Measurements from ENCODE around the gene RPGR. TPM values are rescaled to one million over a fixed set of nuclear protein-coding genes. Genes with fewer than 3 reads are reported as not detected.

Gene RPGR, protein sequence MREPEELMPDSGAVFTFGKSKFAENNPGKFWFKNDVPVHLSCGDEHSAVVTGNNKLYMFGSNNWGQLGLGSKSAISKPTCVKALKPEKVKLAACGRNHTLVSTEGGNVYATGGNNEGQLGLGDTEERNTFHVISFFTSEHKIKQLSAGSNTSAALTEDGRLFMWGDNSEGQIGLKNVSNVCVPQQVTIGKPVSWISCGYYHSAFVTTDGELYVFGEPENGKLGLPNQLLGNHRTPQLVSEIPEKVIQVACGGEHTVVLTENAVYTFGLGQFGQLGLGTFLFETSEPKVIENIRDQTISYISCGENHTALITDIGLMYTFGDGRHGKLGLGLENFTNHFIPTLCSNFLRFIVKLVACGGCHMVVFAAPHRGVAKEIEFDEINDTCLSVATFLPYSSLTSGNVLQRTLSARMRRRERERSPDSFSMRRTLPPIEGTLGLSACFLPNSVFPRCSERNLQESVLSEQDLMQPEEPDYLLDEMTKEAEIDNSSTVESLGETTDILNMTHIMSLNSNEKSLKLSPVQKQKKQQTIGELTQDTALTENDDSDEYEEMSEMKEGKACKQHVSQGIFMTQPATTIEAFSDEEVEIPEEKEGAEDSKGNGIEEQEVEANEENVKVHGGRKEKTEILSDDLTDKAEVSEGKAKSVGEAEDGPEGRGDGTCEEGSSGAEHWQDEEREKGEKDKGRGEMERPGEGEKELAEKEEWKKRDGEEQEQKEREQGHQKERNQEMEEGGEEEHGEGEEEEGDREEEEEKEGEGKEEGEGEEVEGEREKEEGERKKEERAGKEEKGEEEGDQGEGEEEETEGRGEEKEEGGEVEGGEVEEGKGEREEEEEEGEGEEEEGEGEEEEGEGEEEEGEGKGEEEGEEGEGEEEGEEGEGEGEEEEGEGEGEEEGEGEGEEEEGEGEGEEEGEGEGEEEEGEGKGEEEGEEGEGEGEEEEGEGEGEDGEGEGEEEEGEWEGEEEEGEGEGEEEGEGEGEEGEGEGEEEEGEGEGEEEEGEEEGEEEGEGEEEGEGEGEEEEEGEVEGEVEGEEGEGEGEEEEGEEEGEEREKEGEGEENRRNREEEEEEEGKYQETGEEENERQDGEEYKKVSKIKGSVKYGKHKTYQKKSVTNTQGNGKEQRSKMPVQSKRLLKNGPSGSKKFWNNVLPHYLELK
- total RNA-seq: 1 to 10 TPM; 5.3 to 5.9 TPM

GRCh38 chrX:38327007-38327774 is at the start of gene RPGR:
RPGR (minus strand) TSS chrX:38327509; CDS start chrX:38327367, 142 bp downstream.
- Mint-ChIP-seq H3K9me3 (no peaks in the 10 kb centered on the region), H3K27me3 (no peaks in the 10 kb centered on the region), H3K27ac (peak within 1 kb of the TSS; percentile 94), H3K4me1 (peaks cover 20% of the 10 kb centered on the region), H3K36me3 (ENCODE audit: low read depth) (no peaks in the 10 kb centered on the region), H3K4me3 (peak within 1 kb of the TSS; percentile 89)
- ChIA-PET CTCF (interaction anchor here (0.8 to 1.5 kb wide), 11 partner anchors 9 to 141 kb away, joined by 3 to 5 read pairs (median 3); no protein-coding TSS in a partner anchor), POLR2A (no interaction called here)
- peak; percentile 93 for DNase-seq

- no peaks in the 10 kb centered on the region for H3K4me1 Mint-ChIP-seq
- no peak overlapping the region for H3K4me3 Mint-ChIP-seq
- no peaks in the 10 kb centered on the region for H3K27me3 Mint-ChIP-seq
- no peak overlapping the region for H3K27ac Mint-ChIP-seq
- ChIA-PET POLR2A (no interaction called here), CTCF (no interaction called here)
- no peaks in the 10 kb centered on the region for H3K36me3 Mint-ChIP-seq (ENCODE audit: low read depth)
- H3K9me3 Mint-ChIP-seq: no peaks in the 10 kb centered on the region
- DNase-seq: no peak
Measured at GRCh38 chrX:38376747-38377146, 49.4 kb upstream of the RPGR start.

GRCh38 chrX:38375891-38376290 is 48.6 kb upstream of the RPGR start:
- DNase-seq: peak; percentile 5
- Mint-ChIP-seq H3K36me3 (ENCODE audit: low read depth) (no peaks in the 10 kb centered on the region), H3K27me3 (no peaks in the 10 kb centered on the region), H3K9me3 (no peaks in the 10 kb centered on the region), H3K4me1 (no peaks in the 10 kb centered on the region), H3K27ac (no peak overlapping the region), H3K4me3 (no peak overlapping the region)
- ChIA-PET CTCF (no interaction called here), POLR2A (no interaction called here)

DNA sequence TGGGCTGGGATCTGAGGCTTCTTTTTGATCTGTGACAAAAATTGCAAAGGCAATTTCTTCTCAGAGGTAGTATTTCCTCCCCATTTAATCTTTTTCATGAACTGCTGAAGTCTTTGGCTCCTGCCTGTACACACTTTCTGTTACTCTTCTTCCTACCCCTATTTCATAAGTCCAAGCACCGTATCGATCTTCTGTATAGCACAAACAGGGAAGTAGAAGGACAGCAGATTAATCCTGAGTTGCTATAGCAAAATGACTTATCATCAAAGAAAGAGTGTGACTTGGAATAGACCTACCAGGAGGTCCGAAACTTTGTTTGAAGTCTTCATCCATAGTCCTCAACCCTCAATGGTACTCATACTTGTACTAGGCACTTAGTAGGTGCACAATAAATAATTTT is 47.1 kb upstream of the RPGR start:
- no peak for DNase-seq
- no peaks in the 10 kb centered on the region for H3K36me3 Mint-ChIP-seq (ENCODE audit: low read depth)
- H3K27ac Mint-ChIP-seq: no peak overlapping the region
- ChIA-PET POLR2A (no interaction called here), CTCF (no interaction called here)
- H3K9me3 Mint-ChIP-seq: no peaks in the 10 kb centered on the region
- H3K27me3 Mint-ChIP-seq: no peaks in the 10 kb centered on the region
- H3K4me1 Mint-ChIP-seq: no peaks in the 10 kb centered on the region
- no peak overlapping the region for H3K4me3 Mint-ChIP-seq

DNA sequence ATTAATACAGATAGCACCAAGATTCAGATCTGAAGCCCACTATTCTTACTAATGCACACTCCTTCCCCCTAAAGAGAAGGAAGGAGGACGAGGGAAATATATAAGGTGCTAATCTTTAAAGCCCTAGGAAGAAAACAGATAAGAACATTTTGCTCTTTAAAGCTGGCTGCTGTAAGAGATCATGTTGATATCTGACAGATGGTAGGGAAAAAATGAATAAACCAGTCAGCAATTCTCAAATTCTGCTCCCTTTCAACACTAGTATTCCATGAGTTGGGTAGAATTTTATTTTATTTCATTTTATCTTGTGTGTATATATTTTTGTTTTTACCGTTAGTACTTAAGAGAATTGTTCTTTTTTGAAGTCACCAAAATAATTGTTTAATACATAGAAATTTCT is 44.3 kb upstream of the RPGR start:
- ChIA-PET CTCF (interaction anchor here (0.7 kb wide), 1 partner anchor 50 kb away, joined by 3 read pairs; no protein-coding TSS in a partner anchor), POLR2A (no interaction called here)
- H3K4me1 Mint-ChIP-seq: no peaks in the 10 kb centered on the region
- no peak overlapping the region for H3K27ac Mint-ChIP-seq
- H3K4me3 Mint-ChIP-seq: no peak overlapping the region
- no peaks in the 10 kb centered on the region for H3K9me3 Mint-ChIP-seq
- no peak for DNase-seq
- no peaks in the 10 kb centered on the region for H3K36me3 Mint-ChIP-seq (ENCODE audit: low read depth)
- H3K27me3 Mint-ChIP-seq: no peaks in the 10 kb centered on the region

GRCh38 chrX:38368774-38369173 is 41.5 kb upstream of the RPGR start:
- Mint-ChIP-seq H3K27me3 (no peaks in the 10 kb centered on the region), H3K36me3 (ENCODE audit: low read depth) (no peaks in the 10 kb centered on the region), H3K27ac (no peak overlapping the region), H3K4me3 (no peak overlapping the region), H3K4me1 (no peaks in the 10 kb centered on the region), H3K9me3 (no peaks in the 10 kb centered on the region)
- CTCF ChIA-PET: interaction anchor here (0.7 kb wide), 1 partner anchor 12 kb away, joined by 3 read pairs; no protein-coding TSS in a partner anchor
- DNase-seq: no peak
- POLR2A ChIA-PET: no interaction called here

DNA sequence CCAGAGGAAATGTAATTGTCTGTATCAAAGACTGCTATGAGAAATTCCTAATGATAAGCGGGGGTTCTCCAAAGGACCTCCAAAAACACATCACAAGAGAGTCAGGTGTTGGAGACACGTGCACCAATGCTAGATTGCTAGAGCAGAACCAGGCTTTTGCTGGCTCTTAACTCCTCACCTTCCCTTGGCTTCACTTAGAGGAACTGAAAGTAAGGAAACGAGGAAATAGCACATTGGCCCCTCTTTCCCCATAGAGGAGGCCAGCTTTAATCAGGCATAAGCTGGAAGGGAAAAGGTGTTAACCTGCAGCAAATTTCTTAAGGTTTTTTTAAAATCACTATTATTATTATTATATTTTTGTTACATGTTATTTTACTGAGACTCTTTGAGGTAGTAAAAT is 38.6 kb upstream of the RPGR start:
- H3K4me3 Mint-ChIP-seq: no peak overlapping the region
- DNase-seq: no peak
- no peak overlapping the region for H3K27ac Mint-ChIP-seq
- H3K36me3 Mint-ChIP-seq (ENCODE audit: low read depth): no peaks in the 10 kb centered on the region
- no peaks in the 10 kb centered on the region for H3K9me3 Mint-ChIP-seq
- CTCF ChIA-PET: interaction anchor here (0.7 kb wide), 1 partner anchor 694 kb away, joined by 4 read pairs; no protein-coding TSS in a partner anchor
- POLR2A ChIA-PET: no interaction called here
- no peaks in the 10 kb centered on the region for H3K4me1 Mint-ChIP-seq
- peaks cover 2% of the 10 kb centered on the region for H3K27me3 Mint-ChIP-seq

DNA sequence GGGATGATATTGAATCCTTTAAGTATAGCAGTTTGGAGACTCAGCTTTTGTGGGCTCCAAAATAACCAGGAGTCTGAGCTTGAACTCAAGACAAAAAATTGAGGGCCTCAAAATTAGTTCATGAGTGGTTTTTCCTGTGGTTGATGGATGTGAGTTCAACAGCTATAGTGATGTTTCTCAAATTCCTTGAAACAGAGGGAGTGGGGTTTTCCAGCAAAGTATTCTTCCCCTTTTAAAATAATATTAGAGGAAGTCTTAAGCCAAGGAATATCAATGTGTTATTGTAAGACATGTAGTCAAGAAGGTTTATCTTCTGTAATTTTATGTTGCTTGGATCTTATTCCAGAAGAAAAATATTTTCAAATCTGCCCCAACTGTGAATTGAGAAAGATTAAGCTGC is 35.7 kb upstream of the RPGR start:
- Mint-ChIP-seq H3K27me3 (peaks cover 2% of the 10 kb centered on the region), H3K27ac (no peak overlapping the region), H3K4me1 (no peaks in the 10 kb centered on the region), H3K4me3 (no peak overlapping the region), H3K36me3 (ENCODE audit: low read depth) (no peaks in the 10 kb centered on the region), H3K9me3 (no peaks in the 10 kb centered on the region)
- ChIA-PET CTCF (no interaction called here), POLR2A (no interaction called here)
- DNase-seq: no peak

- CTCF ChIA-PET: no interaction called here
- POLR2A ChIA-PET: no interaction called here
- Mint-ChIP-seq H3K36me3 (ENCODE audit: low read depth) (no peaks in the 10 kb centered on the region), H3K4me3 (no peak overlapping the region), H3K9me3 (no peaks in the 10 kb centered on the region), H3K4me1 (no peaks in the 10 kb centered on the region), H3K27ac (no peak overlapping the region), H3K27me3 (peaks cover 2% of the 10 kb centered on the region)
- DNase-seq: no peak
Measured at GRCh38 chrX:38357747-38358673, 30.7 kb upstream of the RPGR start.

- DNase-seq: no peak
- Mint-ChIP-seq H3K4me3 (no peak overlapping the region), H3K27me3 (no peaks in the 10 kb centered on the region), H3K4me1 (no peaks in the 10 kb centered on the region), H3K9me3 (no peaks in the 10 kb centered on the region), H3K27ac (no peak overlapping the region), H3K36me3 (ENCODE audit: low read depth) (no peaks in the 10 kb centered on the region)
- POLR2A ChIA-PET: no interaction called here
- CTCF ChIA-PET: no interaction called here
Measured at GRCh38 chrX:38356401-38356800, 29.1 kb upstream of the RPGR start.

DNA sequence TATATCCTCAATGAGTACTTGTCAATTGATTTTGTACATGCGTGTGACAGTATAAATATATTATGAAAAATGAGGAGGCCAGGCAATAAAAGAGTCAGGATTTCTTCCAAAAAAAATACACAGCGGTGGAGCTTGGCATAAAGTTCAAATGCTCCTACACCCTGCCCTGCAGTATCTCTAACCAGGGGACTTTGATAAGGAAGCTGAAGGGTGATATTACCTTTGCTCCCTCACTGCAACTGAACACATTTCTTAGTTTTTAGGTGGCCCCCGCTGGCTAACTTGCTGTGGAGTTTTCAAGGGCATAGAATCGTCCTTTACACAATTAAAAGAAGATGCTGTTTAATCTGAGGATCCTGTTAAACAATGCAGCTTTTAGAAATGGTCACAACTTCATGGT is 25.1 kb upstream of the RPGR start, which contains the start of gene OTC:
Gene OTC, plus strand, starts transcription at position 243 of the 400 bp plus-strand sequence. Its CDS starts 93 bp downstream, at position 336.
- no peak within 1 kb of the TSS for H3K4me3 Mint-ChIP-seq
- H3K9me3 Mint-ChIP-seq: no peaks in the 10 kb centered on the region

More for the DNA sequence above, 25.1 kb upstream of the RPGR start, which contains the start of gene OTC:
- no peaks in the 10 kb centered on the region for H3K36me3 Mint-ChIP-seq (ENCODE audit: low read depth)
- H3K27ac Mint-ChIP-seq: no peak within 1 kb of the TSS
- POLR2A ChIA-PET: no interaction called here
- CTCF ChIA-PET: no interaction called here
- H3K27me3 Mint-ChIP-seq: peaks cover 3% of the 10 kb centered on the region
- no peak for DNase-seq
- H3K4me1 Mint-ChIP-seq: no peaks in the 10 kb centered on the region

Data from activated CD4-positive, alpha-beta T cell treated with anti-CD3 and anti-CD28 coated beads, Interleukin-2, amount 10 ng/mL, durations not matched to agents 7 days and 5 days (primary cell).